Activated CD8-positive, alpha-beta memory T cell treated with anti-CD3 and anti-CD28 coated beads, Interleukin-2, amount 50 U/mL, for 48 hours (primary cell): Measurements from ENCODE around the gene KIF13A.
A peak's percentile ranks its signal among the peaks of the same experiment; 100 is the strongest.
"Not testable (repeated sequence)": the region's sequence is repeated elsewhere in the genome, so short reads cannot be mapped to it uniquely, and the experiment has no call there.

Experiments
- DNase-seq: peaks from one replicate; pipeline ENCODE4 v3.0.0-alpha.2; 2020

Gene KIF13A

GRCh38 chr6:17998003-17998402 lies 10.6 kb upstream of the KIF13A start:
- DNase-seq, result no peak

DNA sequence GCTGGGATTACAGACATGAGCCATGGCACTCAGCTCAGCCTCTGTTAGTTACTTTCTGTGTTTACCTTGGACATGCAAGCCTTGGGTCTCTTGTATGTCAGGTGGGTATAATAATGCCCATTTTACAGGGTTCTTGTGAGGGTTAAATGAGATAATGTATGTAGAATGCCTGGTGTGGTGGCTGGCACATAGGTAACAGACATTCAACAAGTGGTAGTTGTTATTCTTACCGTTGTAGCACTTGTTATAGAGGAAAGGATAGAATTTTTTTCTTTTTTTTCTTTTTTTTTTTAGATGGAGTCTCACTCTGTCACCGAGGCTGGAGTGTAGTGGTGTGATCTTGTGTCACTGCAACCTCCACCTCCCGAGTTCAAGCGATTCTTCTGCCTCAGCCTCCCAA lies 8.0 kb upstream of the KIF13A start:
- no peak for DNase-seq

DNA sequence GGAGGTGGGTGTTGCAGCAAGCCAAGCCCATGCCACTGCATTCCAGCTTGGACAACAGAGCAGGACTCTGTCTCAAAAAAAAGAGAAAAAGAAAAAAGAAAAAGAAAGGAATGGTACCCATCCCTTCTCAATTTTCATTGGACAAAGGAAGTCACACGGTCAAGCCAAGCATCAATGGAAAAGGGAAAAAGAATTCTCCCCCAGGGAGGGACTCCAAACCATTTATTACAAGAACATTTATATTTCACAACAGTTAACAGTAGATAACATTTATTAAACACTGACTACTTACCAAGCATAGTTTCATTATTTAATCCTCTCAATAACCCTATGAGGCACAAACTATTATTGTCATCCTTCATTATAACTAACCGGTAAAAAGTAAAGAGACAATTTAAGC lies 6.6 kb upstream of the KIF13A start:
- no peak for DNase-seq

DNA sequence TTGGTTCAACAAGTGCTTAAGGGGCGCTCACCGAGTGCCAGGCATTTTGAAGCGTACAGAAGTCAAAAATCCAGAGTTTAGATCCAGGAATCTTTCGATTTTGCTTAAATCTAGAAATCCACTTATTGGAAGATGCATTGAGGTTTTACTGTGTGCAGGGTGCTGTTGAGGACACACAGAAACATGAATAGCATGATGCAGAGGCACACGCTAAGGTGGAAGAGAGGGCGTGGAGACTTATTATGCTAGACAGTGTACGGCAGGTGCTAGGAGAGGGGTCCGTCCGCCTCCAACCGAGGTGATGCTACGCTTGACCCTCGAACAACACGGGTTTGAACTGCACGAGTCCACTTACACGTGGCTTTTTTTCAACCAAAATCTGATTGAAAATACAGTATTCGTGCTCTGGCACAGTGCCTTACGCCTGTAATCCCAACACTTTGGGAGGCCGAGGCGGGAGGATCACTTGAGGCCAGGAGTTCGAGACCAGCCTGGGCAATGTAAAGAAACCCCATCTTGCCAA lies 1.0 kb upstream of the KIF13A start:
- DNase-seq, result no peak

DNA sequence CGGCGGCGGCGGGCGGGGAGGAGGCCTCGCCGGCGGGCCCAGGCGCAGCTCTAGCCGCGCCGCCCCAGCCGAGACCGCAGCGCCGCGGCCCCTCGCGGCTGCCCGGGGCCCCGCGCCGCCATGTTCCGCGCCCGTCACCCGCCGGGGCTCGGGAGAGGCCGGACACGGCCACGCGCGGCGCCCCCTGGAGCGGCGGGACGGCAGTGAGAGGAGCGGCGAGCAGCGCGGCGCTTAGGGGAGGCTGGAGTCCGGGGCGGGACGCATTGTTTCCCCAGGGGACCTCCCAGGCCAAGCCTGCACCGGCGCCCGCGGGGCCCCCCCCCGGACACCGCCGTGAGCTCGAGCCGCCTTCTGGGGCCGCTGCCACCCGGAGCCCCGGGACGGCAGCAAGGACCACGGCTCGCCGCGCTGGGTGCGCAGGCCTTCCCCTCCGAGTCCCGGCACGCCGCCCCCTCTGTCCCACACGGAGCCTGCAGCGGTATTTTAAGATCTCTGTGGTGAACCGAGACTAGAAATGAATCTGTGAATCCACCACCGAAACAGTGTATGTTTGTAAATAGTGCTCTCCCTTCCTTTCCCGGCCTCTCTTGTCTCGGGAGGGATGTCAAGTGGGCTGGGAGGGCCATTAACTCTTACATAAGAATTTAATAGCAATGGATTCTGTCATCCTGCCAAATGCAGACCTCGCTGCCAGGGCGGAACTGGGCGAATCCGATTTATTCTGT lies 424 bp upstream of the KIF13A start:
- peak; percentile 76 for DNase-seq

- DNase-seq, result peak; percentile 54
Measured at GRCh38 chr6:17986656-17987446, 584 bp downstream of the KIF13A start.

DNA sequence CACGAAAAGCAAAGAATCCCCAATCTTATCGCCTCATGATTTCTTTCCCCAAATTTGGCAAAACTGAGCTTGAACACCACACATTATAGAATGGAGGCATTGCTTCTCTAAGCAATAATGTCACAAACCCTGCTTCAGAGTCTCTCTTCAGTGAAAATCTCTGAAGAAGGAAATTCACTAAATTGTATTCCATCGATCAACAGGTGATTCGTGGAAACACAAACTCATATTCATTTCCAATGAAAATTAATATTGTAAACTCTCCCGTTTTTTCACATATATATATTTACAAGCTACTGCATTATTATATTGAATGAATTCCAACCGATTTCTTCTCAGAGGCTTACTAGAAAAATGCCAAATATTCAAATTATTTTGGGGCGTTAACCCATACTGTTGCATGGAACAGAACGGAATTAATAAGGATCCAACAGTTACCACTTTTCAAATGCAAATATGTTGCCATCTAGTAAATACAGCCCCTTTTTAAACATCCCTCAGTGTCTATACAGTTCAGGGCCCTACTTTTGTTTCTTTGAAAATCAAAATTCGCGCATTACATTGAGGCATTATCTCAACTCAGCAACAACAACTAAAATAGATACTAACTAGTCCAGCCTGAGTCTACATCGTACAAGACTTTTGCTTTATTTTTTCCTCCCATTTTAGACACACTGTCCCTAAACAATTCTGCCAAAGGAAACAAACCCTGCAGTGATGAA lies 1.3 kb downstream of the KIF13A start:
- DNase-seq, result no peak

DNA sequence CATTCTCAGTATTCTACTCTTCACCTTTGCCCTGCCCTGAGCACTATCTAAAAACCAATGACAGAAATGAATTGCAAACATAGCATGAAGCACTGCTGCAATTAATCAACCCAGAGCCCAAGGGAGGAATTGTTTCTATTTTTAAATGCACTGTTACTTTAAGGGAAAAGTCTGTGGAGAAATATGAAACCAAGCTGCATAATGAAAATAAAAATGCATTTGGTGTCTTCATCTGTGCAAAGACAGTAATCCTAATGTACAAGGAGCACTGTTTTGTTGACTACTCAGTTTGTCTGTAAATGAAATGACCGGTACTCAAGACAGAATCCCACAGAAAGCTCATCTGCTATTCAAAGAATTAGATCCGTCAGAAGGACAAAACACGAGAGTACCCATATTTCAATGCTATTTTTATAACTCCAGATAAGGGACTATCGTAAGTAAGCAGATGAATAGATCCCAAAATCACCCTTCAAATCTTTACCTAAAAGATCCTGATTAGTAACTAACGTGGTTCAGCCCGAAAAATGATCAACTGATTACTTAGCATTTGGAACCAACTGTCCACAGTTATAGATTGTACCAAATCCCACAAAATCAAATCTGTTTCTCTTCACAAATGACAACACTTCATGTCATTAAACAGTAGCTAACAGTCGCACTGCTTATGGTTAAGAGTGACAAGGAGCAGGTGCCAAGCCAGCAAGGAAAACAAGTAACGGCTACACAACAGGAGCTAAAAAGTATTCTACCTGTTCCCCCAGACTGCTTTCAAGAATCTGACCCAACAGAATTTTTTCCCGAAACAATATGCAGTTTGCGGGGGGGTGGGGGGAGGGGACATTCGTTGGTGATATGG lies 2.4 kb downstream of the KIF13A start:
- no peak for DNase-seq

- no peak for DNase-seq
Measured at GRCh38 chr6:17984399-17984798, 3.0 kb downstream of the KIF13A start.

DNA sequence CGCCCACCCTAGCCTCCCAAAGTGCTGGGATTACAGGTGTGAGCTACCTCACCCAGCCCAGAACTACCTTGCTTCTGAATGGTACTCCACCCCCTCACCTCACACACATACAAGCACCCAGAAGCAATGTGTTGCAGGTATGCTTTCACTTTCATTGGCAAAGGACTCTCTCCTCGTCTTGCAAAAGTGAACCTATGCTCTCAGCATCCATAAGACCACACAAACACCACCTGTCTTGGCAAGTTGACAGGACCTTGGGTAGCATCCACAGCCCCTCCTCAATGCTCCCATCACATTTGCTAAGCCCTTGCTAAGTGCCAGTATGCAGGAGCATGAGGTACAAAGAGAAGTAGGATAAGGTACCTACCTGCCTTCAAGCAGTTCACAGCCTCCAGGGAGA lies 3.7 kb downstream of the KIF13A start:
- no peak for DNase-seq

DNA sequence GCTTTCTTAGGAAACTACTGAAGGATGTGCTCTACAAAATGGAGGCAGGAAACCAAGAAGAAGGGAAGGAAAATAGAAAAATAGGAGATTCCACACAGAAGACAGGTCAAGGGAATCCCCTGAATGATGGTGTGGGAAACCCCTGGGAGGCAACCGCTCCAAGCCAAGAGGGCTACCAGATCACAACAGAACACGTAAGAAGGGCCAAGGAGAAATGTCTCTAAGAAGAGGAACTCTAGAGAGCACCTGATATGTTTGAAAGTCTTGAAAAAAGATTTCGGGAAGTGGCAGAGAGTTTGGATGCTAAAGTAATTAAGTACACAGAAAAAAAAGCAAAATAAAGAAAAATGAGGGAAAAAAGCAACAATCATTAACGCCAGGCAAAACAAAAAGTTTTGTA lies 7.1 kb downstream of the KIF13A start:
- DNase-seq, result no peak

DNA sequence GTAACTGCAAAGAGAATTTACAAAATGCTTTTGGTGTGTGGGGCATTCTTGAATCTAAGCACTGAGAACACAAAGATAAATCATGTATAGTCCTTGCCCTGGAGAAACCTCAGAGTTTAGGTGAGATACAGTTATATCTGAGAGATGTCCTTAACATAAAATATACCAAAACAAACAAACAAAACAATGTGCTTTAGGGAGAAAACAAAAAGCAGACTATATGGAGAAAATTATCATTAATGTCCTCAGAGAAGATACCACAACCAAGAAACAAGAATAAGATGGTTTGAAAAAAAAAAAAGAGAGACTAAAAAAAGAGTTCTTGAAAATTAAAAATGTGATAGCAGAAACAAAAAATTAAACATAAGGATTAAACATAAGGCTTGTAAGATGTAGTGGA lies 8.0 kb downstream of the KIF13A start:
- DNase-seq, result no peak

- not testable (repeated sequence) for DNase-seq
Measured at GRCh38 chr6:17976258-17976657, 11.2 kb downstream of the KIF13A start.

DNA sequence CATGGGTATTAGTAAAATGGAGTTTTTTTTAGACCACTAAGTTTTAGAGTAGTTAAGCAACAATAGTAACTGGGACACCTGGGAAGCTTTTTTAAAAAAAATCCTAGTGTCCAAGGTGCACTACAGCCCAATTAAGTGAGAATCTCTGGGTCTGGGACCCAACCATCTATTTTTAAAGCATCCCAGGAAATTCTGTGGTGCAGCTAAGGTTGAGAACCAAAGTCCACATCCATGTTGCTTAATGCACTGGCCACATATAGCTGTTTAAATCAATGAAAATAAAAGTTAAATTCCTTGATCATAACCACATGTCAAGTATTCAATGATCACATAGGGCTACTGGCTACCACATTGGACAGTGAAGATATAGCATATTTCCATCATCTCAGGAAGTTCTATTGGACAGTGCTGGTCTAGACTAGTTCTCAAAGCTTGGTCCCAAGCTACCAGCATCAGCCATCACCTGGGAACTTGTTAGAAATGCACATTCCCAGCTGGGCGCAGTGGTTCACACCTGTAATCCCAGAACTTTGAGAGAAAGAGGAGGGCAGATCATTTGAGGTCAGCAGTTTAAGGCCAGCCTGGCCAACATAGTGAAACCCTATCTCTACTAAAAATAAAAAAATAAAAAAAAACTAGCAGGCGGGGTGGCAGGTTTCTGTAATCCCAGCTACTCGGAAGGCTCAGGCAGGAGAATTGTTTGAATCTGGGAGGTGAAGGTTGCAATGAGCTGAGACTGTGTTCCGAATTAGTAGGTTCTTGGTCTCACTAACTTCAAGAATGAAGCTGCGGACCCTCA lies 12.7 kb downstream of the KIF13A start:
- DNase-seq, result no peak

GRCh38 chr6:17972978-17973622 lies 14.3 kb downstream of the KIF13A start:
- no peak for DNase-seq

DNA sequence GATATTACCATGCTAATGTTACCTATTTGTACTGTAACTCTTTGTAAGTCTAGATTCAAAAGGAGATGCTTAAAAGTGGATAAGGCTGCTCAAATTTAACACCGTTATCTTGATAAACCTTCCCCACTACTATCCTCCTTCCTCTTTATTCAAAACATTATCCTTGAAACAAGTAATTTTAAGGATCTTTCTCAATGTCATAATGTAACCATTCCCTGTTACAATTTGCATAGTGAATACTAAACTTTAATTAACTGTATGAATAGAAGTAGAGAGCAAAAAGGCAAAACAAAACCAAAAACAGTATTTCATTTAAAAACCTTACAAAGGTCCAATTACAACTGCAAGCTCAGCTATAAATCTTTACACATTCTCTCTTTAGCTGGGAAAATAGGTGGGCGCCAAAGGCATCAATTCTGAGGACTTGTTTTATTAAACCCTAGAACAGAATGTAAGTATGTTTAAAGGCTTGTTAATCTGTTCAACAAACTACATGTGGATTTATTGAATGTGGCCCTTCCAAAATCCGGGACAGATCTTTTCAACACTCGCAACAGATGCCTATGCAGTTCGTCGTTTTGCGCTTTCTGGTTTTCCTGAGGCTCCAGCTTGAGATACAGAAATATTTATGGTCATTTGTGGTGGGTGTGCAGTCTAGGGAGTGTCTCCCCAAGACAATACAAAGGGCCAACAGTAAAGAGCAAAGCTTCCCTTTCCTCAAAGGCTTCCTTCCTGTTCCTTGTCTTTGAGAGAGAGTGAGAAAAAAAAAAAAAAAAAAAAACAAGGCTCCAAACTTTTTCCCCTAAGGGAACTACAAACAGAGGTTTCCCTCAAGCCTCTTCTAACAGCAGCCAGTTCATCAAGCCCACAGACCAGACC lies 15.1 kb downstream of the KIF13A start:
- DNase-seq, result no peak

DNA sequence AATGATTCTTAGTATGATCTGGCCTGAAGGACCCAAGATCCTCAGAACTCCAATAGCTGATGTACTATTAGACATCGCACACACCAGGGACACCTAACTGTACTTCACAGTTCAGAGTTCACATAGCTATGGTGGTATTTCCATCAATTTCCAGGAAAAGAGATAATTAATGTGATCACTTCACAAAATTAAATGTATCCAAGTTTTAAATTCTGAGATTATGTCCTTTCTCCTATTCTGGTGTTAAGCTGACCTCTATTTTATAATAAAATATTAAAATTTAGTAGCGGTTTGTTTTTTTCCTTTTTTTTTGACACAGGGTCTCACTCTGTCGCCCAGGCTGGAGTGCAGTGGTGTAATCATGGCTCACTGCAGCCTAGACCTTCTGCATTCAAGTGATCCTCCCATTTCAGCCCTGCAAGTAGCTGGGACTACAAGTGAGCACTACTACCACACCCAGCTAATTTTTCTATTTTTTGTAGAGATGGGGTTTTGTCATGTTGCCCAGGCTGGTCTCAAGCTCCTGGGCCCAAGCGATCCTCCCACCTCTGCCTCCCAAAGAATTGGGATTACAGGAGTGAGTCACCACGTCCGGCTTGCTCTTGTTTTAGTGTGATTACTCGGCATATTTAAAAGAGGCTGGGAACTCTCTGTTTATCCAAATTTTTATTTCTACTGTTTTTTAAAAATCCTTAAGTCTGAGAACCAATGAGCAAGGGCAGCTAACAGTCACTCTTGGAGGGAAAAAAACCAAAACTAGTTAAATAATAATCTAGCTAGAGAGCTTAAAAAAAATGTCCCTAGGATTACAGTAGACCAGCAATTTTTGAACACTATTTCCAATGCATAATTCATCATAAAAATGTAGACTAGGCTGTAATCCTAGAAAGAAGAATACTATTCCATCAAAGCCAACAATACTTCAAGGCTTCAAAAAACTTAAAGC lies 16.0 kb downstream of the KIF13A start:
- DNase-seq, result no peak

- DNase-seq, result no peak
Measured at GRCh38 chr6:17968876-17969275, 18.6 kb downstream of the KIF13A start.
